Psoas muscle (tissue), 8 donors: Measurements from ENCODE around the gene CAV2. TPM values are rescaled to one million over a fixed set of nuclear protein-coding genes. Genes with fewer than 3 reads are reported as not detected.

Experiments used
- ATAC-seq, 4 donors: fragments of 200-7000 bp; cut with Tn5 transposase; one replicate each; pipeline ENCODE4 v1.9.1; 2020; ENCODE audit warnings: moderate library complexity in 3 of 4, mild to moderate bottlenecking in 2 of 4
- DNase-seq, 2 donors: peaks; one replicate each; pipeline ENCODE4 v3.0.0-alpha.2; 2020
- H3K27ac ChIP-seq: fragments of 200-600 bp; one replicate; pipeline ENCODE4 v1.8.0; 2022
- H3K27me3 ChIP-seq, 3 donors: fragments of 200-600 bp in 1 of 3; one replicate each; pipeline versions ENCODE4 v1.6.1 to v1.8.0; 2013 to 2022; ENCODE audit warnings: low read length in 2 of 3, mild to moderate bottlenecking in 2 of 3, moderate library complexity in 1 of 3; ENCODE audit not compliant: insufficient read depth in 3 of 3
- H3K36me3 ChIP-seq, 2 donors: fragments of 200-600 bp in 1 of 2; one replicate each; pipeline versions ENCODE4 v1.6.1 to v1.8.0; 2013 to 2022; ENCODE audit warnings: low read depth in 1 of 2, mild to moderate bottlenecking in 1 of 2, moderate library complexity in 1 of 2; ENCODE audit not compliant: insufficient read depth in 1 of 2
- H3K4me1 ChIP-seq: fragments of 200-600 bp; one replicate; pipeline ENCODE4 v1.8.0; 2022
- H3K4me3 ChIP-seq: fragments of 200-600 bp; one replicate; pipeline ENCODE4 v1.8.0; 2022; ENCODE audit warnings: mild to moderate bottlenecking
- H3K9me3 ChIP-seq: fragments of 200-600 bp; one replicate; pipeline ENCODE4 v1.8.0; 2022
- CTCF ChIP-seq: fragments of 200-600 bp; IDR thresholded peaks from one replicate; pipeline ENCODE4 v1.8.0; 2022; ENCODE audit warnings: antibody characterized with exemption
- WGBS, 3 donors: extraction: QIAGEN DNeasy Blood & Tissue Kit; methylation state at CpG; one replicate each; pipeline versions ENCODE4 v1.1.6 to v1.1.7; 2013; 5-methylcytosine and 5-hydroxymethylcytosine counted together
- intact Hi-C, 2 donors: fragments of 100-400 bp; cut with DNase I; formaldehyde crosslinking; loops; one replicate each; pipeline versions ENCODE4 v1.11.0 to v1.14.2; 2022
- polyA plus RNA-seq, 3 donors: library from polyadenylated mRNA; stranded (reverse); fragments of 200-250 nt; gene quantifications; one replicate each; pipeline ENCODE4 v1.2.3, GENCODE V29; 2013
- total RNA-seq, 4 donors: library from RNA; stranded (reverse); fragmentation: NEBNext Ultra II Directional in 2 of 4; extraction: Animal tissue kit (Norgen Biotek cat#: 25700) in 2 of 4; gene quantifications; one replicate each; pipeline versions ENCODE4 v1.2.1 to v1.2.4, GENCODE V29; 2021 to 2023
- donor health status: healthy with polysubstance abuse.
- donor health status: DM: no; HTN: no; CAD: no; lungs with moderate emphysema.
- donor health status: Bipolar disorder and iron deficiency.
- donor health status: healthy.
- donor health status: DM: yes; HTN: yes; CAD: no.
- donor health status: DM: no; HTN: no; CAD: no.
- donor health status: DM: no; HTN: no; CAD: no.
- donor health status: DM: yes; HTN: yes; CAD: no.

The CAV2 gene
- total and polyA plus RNA-seq, 7 donors, result 10.9 to 20.1 (median 15.7) TPM

- 93 to 100% (median 95%) methylated on average over 1 of the region's 1 CpG for WGBS, 3 donors
- DNase-seq (no peak), ATAC-seq (no peak)
- Histone ChIP-seq H3K9me3 (no peaks in the 10 kb centered on the region), H3K4me3 (no peak overlapping the region), H3K27ac (no peak overlapping the region), H3K27me3 (no peaks in the 10 kb centered on the region), H3K36me3 (no peaks in the 10 kb centered on the region), H3K4me1 (no peaks in the 10 kb centered on the region)
- intact Hi-C loops, result no loop called here
- no peak for TF ChIP-seq CTCF
These were observed 18.1 kb downstream of the CAV2 start for GRCh38 chr7:116517626-116518025.

GRCh38 chr7:116518961-116519360 lies 19.4 kb downstream of the CAV2 start:
- H3K4me1 ChIP-seq, result no peaks in the 10 kb centered on the region
- no peak for TF ChIP-seq CTCF
- ATAC-seq (no peak), DNase-seq (no peak)
- no peak overlapping the region for H3K27ac ChIP-seq
- H3K36me3 ChIP-seq, result no peaks in the 10 kb centered on the region
- no peaks in the 10 kb centered on the region for H3K9me3 ChIP-seq
- no peak overlapping the region for H3K4me3 ChIP-seq
- no peaks in the 10 kb centered on the region for H3K27me3 ChIP-seq
- intact Hi-C loops, result no loop called here

- H3K36me3 ChIP-seq, result no peaks in the 10 kb centered on the region
- no peak for ATAC-seq
- 77 to 88% (median 85%) methylated on average over 6 of the region's 6 CpGs for WGBS, 3 donors
- intact Hi-C loops, result loop anchor here in 1 of 2 donors (2.0 to 10.0 kb wide), 2 partner anchors 126 to 176 kb away; no protein-coding TSS in a partner anchor
- no peaks in the 10 kb centered on the region for H3K4me1 ChIP-seq
- H3K9me3 ChIP-seq, result no peaks in the 10 kb centered on the region
- H3K27ac ChIP-seq, result no peak overlapping the region
- TF ChIP-seq CTCF, result no peak
- no peak for DNase-seq
- no peaks in the 10 kb centered on the region for H3K27me3 ChIP-seq
- H3K4me3 ChIP-seq, result no peak overlapping the region
These were observed 21.6 kb downstream of the CAV2 start for GRCh38 chr7:116521046-116521664.

GRCh38 chr7:116522247-116522646 lies 22.7 kb downstream of the CAV2 start:
- Histone ChIP-seq H3K9me3 (no peaks in the 10 kb centered on the region), H3K27ac (peak overlapping the region; percentile 61), H3K4me1 (no peaks in the 10 kb centered on the region), H3K4me3 (no peak overlapping the region), H3K36me3 (no peaks in the 10 kb centered on the region), H3K27me3 (no peaks in the 10 kb centered on the region)
- WGBS, 3 donors, result 59 to 62% (median 61%) methylated on average over 5 of the region's 5 CpGs
- intact Hi-C loops, result loop anchor here in 1 of 2 donors (10.0 kb wide), 1 partner anchor 127 kb away; no protein-coding TSS in a partner anchor
- TF ChIP-seq CTCF, result no peak
- DNase-seq (no peak), ATAC-seq (no peak)

GRCh38 chr7:116524221-116524608 lies 24.7 kb downstream of the CAV2 start:
- no peak for ATAC-seq
- no peak for DNase-seq
- H3K27me3 ChIP-seq, result no peaks in the 10 kb centered on the region
- intact Hi-C loops, result loop anchor here in 1 of 2 donors (10.0 kb wide), 1 partner anchor 129 kb away; no protein-coding TSS in a partner anchor
- no peaks in the 10 kb centered on the region for H3K9me3 ChIP-seq
- TF ChIP-seq CTCF, result no peak
- WGBS, 3 donors, result 22 to 33% (median 23%) methylated on average over 10 of the region's 10 CpGs
- no peaks in the 10 kb centered on the region for H3K4me1 ChIP-seq
- H3K4me3 ChIP-seq, result peak overlapping the region; percentile 80
- H3K27ac ChIP-seq, result peak overlapping the region; percentile 77
- no peaks in the 10 kb centered on the region for H3K36me3 ChIP-seq
